ENCODE results near the gene GOLGA8A. TPM values are rescaled to one million over a fixed set of nuclear protein-coding genes. Genes with fewer than 3 reads are reported as not detected.

The GOLGA8A gene, protein sequence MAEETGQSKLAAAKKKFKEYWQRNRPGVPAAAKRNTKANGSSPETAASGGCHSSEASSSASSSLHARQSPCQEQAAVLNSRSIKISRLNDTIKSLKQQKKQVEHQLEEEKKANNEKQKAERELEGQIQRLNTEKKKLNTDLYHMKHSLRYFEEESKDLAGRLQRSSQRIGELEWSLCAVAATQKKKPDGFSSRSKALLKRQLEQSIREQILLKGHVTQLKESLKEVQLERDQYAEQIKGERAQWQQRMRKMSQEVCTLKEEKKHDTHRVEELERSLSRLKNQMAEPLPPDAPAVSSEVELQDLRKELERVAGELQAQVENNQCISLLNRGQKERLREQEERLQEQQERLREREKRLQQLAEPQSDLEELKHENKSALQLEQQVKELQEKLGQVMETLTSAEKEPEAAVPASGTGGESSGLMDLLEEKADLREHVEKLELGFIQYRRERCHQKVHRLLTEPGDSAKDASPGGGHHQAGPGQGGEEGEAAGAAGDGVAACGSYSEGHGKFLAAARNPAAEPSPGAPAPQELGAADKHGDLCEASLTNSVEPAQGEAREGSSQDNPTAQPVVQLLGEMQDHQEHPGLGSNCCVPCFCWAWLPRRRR
- 4.9 to 12.8 TPM (median 7.9 TPM) in 5 replicates for total RNA-seq (2022; extraction: Qiagen RNA extraction; ENCODE audit: low read depth)

DNA sequence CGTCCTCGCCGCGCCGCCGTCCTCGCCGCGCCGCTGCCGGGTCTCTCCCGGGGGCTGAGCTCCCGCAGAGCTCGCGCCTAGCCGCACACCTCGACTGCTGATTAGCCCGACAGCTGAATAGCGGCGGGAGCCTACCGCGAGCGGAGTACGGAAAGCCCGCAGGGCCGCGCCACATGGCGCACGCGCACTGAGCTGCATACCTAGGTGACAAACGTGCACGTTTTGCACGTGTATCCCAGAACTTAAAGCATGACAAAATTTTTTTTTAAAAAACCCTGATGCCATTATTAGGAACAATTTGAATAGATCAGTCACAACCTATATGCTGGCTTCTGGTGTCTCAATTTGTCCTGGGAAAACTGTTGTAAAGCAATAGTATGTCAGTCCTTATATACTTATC lies at the start of gene GOLGA8A:
GOLGA8A (minus strand) TSS at position 122 of the 400 bp plus-strand sequence. CDS start 48,117 bp downstream, outside the sequence.

Other genes with a start within 250 kb of the GOLGA8A start
- 21.1 to 35.8 TPM (median 30.7 TPM) in 5 replicates for gene KATNBL1, start 227.7 kb downstream of the GOLGA8A start, total RNA-seq (2022; extraction: Qiagen RNA extraction; ENCODE audit: low read depth)
- gene EMC4, start 212.8 kb downstream of the GOLGA8A start, total RNA-seq (2022; extraction: Qiagen RNA extraction; ENCODE audit: low read depth) = 195 to 211 TPM (median 198 TPM) in 5 replicates
- 3.9 to 7.5 TPM (median 4.8 TPM) in 5 replicates for gene SLC12A6, start 100.0 kb downstream of the GOLGA8A start, total RNA-seq (2022; extraction: Qiagen RNA extraction; ENCODE audit: low read depth)
- gene NOP10, start 94.7 kb downstream of the GOLGA8A start, total RNA-seq (2022; extraction: Qiagen RNA extraction; ENCODE audit: low read depth) = 531 to 628 TPM (median 546 TPM) in 5 replicates
- gene NUTM1, start 94.5 kb downstream of the GOLGA8A start, total RNA-seq (2022; extraction: Qiagen RNA extraction; ENCODE audit: low read depth) = not detected in 5 replicates
- gene LPCAT4, start 70.6 kb downstream of the GOLGA8A start, total RNA-seq (2022; extraction: Qiagen RNA extraction; ENCODE audit: low read depth) = 47.2 to 62.6 TPM (median 59.1 TPM) in 5 replicates
- 14.1 to 22.5 TPM (median 17.9 TPM) in 5 replicates for gene GOLGA8B, start 145.8 kb upstream of the GOLGA8A start, total RNA-seq (2022; extraction: Qiagen RNA extraction; ENCODE audit: low read depth)